Endothelial cell of umbilical vein (primary cell): Measurements from ENCODE around the gene GAP43. TPM values are rescaled to one million over a fixed set of nuclear protein-coding genes. Genes with fewer than 3 reads are reported as not detected.

ENCODE experiments used
- BruUV-seq: library from RNA; stranded (reverse); fragments of 400-500 nt; replicated peaks from 2 replicates; lab custom pipeline; 2021; lab: Mats Ljungman, UMichigan
- CTCF ChIA-PET: fragments of 300-600, 350-600 bp; sonication (Branson Sonifier 250); formaldehyde crosslinking; loops from one replicate; lab custom pipeline; 2021; ENCODE audit warnings: antibody characterized with exemption, inconsistent platforms; lab: Charles Lee
- POLR2A ChIA-PET: fragments of 300-600, 350-600 bp; sonication (Branson Sonifier 250); formaldehyde crosslinking; loops from one replicate; lab custom pipeline; 2021; ENCODE audit warnings: antibody characterized with exemption, inconsistent platforms; lab: Charles Lee
- DNase-seq: peaks from one replicate; pipeline ENCODE4 v3.0.0-alpha.2; 2011; ENCODE audit warnings: low read depth, low spot score
- FAIRE-seq: peaks from 2 replicates; lab custom pipeline; 2011; peaks lifted over from hg19 to GRCh38; lab: Jason Lieb, UNC
- H2AFZ ChIP-seq: 2 replicates; pipeline ENCODE4 v1.6.0; 2012; ENCODE audit warnings: low read depth, low read length, control low read depth, inconsistent platforms
- H3K27ac ChIP-seq: 2 replicates; pipeline ENCODE4 v1.5.1; 2011; ENCODE audit warnings: low read depth, mild to moderate bottlenecking, control low read depth, low read length, moderate library complexity; ENCODE audit not compliant: insufficient read depth
- H3K27me3 ChIP-seq, 2 experiments: 2 replicates each; pipeline versions ENCODE4 v1.6.0 to v1.6.1; 2011; ENCODE audit warnings: low read length in 2 of 2, mixed read lengths in 1 of 2; ENCODE audit not compliant: control insufficient read depth in 2 of 2, insufficient read depth in 2 of 2
- H3K36me3 ChIP-seq, 2 experiments: 2 replicates in 1 of 2; 3 replicates in 1 of 2; pipeline ENCODE4 v1.5.1; 2011; ENCODE audit warnings: low read length in 2 of 2, mild to moderate bottlenecking in 1 of 2, moderate library complexity in 1 of 2; ENCODE audit not compliant: control insufficient read depth in 2 of 2, insufficient read depth in 2 of 2; ENCODE audit errors: extremely low read depth in 1 of 2
- H3K4me1 ChIP-seq: 3 replicates; pipeline ENCODE4 v1.5.1; 2011; ENCODE audit warnings: mild to moderate bottlenecking, low read length; ENCODE audit not compliant: control insufficient read depth, insufficient read depth; ENCODE audit errors: extremely low read depth
- H3K4me2 ChIP-seq: 2 replicates; pipeline ENCODE4 v1.6.1; 2011; ENCODE audit warnings: low read length, control low read depth, mixed read lengths; ENCODE audit not compliant: insufficient read depth
- H3K4me3 ChIP-seq, 3 experiments: fragments of 200-600 bp in 1 of 3; sonication (generic), shearing (Covaris generic) in 1 of 3; replicated peaks in 1 of 3; 2 replicates each; pipeline ENCODE4 v1.5.1; 2011 to 2016; ENCODE audit warnings: control low read depth in 3 of 3, low read length in 3 of 3, mild to moderate bottlenecking in 2 of 3, inconsistent platforms in 1 of 3, low read depth in 1 of 3, moderate library complexity in 1 of 3; ENCODE audit not compliant: insufficient read depth in 1 of 3
- H3K79me2 ChIP-seq: 2 replicates; pipeline ENCODE4 v1.6.0; 2012; ENCODE audit warnings: low read length, inconsistent platforms; ENCODE audit not compliant: control insufficient read depth, insufficient read depth
- H3K9ac ChIP-seq: replicated peaks from 2 replicates; pipeline ENCODE3; 2011; ENCODE audit warnings: low read length, control low read depth; ENCODE audit not compliant: insufficient read depth; ENCODE audit errors: extremely low read depth
- H3K9me1 ChIP-seq: replicated peaks from 3 replicates; pipeline ENCODE4 v1.6.0; 2011; ENCODE audit warnings: mild to moderate bottlenecking, low read length; ENCODE audit not compliant: control insufficient read depth, insufficient read depth; ENCODE audit errors: extremely low read depth
- H3K9me3 ChIP-seq: replicated peaks from 2 replicates; pipeline ENCODE4 v1.5.1; 2012; ENCODE audit warnings: low read length, inconsistent platforms; ENCODE audit not compliant: control insufficient read depth, insufficient read depth
- H4K20me1 ChIP-seq: replicated peaks from 2 replicates; pipeline ENCODE3; 2011; ENCODE audit warnings: mild to moderate bottlenecking, low read length; ENCODE audit not compliant: control insufficient read depth, insufficient read depth; ENCODE audit errors: extremely low read depth
- CTCF ChIP-seq, 2 donors: IDR thresholded peaks; 1 replicate in 1 of 2; 2 replicates in 1 of 2; pipeline ENCODE4 v1.5.1; 2011; ENCODE audit warnings: low read length in 2 of 2, mild to moderate bottlenecking in 2 of 2, moderate library complexity in 2 of 2, control low read depth in 1 of 2, inconsistent platforms in 1 of 2, low read depth in 1 of 2; ENCODE audit not compliant: insufficient read depth in 1 of 2; ENCODE audit errors: extremely low read depth in 1 of 2
- EZH2 ChIP-seq: IDR thresholded peaks from 2 replicates; pipeline ENCODE4 v1.6.1; 2012; ENCODE audit warnings: borderline replicate concordance, low read depth, mild to moderate bottlenecking, moderate library complexity, low read length, inconsistent platforms; ENCODE audit not compliant: severe bottlenecking
- FOS ChIP-seq: IDR thresholded peaks from 2 replicates; pipeline ENCODE4 v1.6.1; 2011; ENCODE audit warnings: mild to moderate bottlenecking, low read length, moderate library complexity, borderline replicate concordance; ENCODE audit not compliant: insufficient read depth
- GATA2 ChIP-seq: IDR thresholded peaks from 2 replicates; pipeline ENCODE4 v1.7.0; 2011; ENCODE audit warnings: low read depth, mild to moderate bottlenecking, moderate library complexity, mixed read lengths, low read length; ENCODE audit not compliant: insufficient read length, insufficient read depth
- JUN ChIP-seq: IDR thresholded peaks from 2 replicates; pipeline ENCODE4 v1.6.1; 2011; ENCODE audit warnings: borderline replicate concordance, low read depth; ENCODE audit not compliant: insufficient read length, insufficient read depth
- MYC ChIP-seq: IDR thresholded peaks from one replicate; pipeline ENCODE4 v1.6.1; 2011; ENCODE audit warnings: mild to moderate bottlenecking, low read depth, low read length
- POLR2A ChIP-seq: IDR thresholded peaks from 2 replicates; pipeline ENCODE4 v1.6.1; 2012; ENCODE audit warnings: low read depth, mild to moderate bottlenecking, control low read depth, low read length
- POLR2AphosphoS5 ChIP-seq: IDR thresholded peaks from 2 replicates; pipeline ENCODE4 v1.6.1; 2012; ENCODE audit warnings: low read depth, mild to moderate bottlenecking, control low read depth, low read length, moderate library complexity; ENCODE audit not compliant: insufficient read depth
- dilution Hi-C: fragments of 300-500 bp; cut with MboI; formaldehyde crosslinking; loops from one replicate; pipeline ENCODE4 v1.15.0; 2019; ENCODE audit warnings: low sequenced_read_pairs; ENCODE audit not compliant: extremely low pct_ligation_motif_present
- intact Hi-C: fragments of 100-400 bp; cut with micrococcal nuclease; formaldehyde crosslinking; loops from one replicate; pipeline ENCODE4 v1.10.0; 2022
- polyA plus RNA-seq, 4 experiments: library from polyadenylated mRNA; depleted of rRNA in 3 of 4; stranded (reverse) in 3 of 4; unstranded in 1 of 4; fragments of >200 nt; gene quantifications; 2 replicates each; pipeline versions ENCODE4 v1.2.1 to v1.2.3, GENCODE V29; 2011 to 2012; ENCODE audit warnings: missing spikeins in 1 of 4
- total RNA-seq: library from RNA; stranded (reverse); gene quantifications from 2 replicates; pipeline ENCODE4 v1.2.3, GENCODE V29; 2021
- TF ChIP-seq, protein P1 (sequence below): IDR thresholded peaks from 2 replicates; pipeline ENCODE4 v1.6.1; 2011; ENCODE audit not compliant: insufficient read depth, insufficient read length

Gene GAP43
- total and polyA plus RNA-seq, 2 donors (not counting 3 experiments of a cell fraction or from before 2014, with no cell fraction given): 0.06 TPM; not detected in 1

- Histone ChIP-seq H3K9ac (no peak overlapping the region), H3K79me2 (no peaks in the 10 kb centered on the region), H3K9me1 (no peaks in the 10 kb centered on the region), H3K27me3 (peaks cover 20 to 30% of the 10 kb centered on the region in 2 experiments), H2AFZ (no peak overlapping the region), H3K4me1 (no peaks in the 10 kb centered on the region), H3K36me3 (no peaks in the 10 kb centered on the region), H4K20me1 (no peaks in the 10 kb centered on the region), H3K4me2 (no peak overlapping the region), H3K4me3 (no peak overlapping the region), H3K9me3 (no peaks in the 10 kb centered on the region), H3K27ac (no peak overlapping the region)
- TF ChIP-seq POLR2AphosphoS5 (no peak), MYC (no peak), EZH2 (no peak), CTCF (IDR thresholded peaks at IDR 0.05; ENCODE audit: extremely low read depth in 1 of 2, insufficient read depth in 1 of 2, low read depth in 1 of 2, low read length in 2 of 2) (no peak), POLR2A (no peak), GATA2 (no peak), JUN (no peak), FOS (no peak)
- TF ChIP-seq, protein P1, sequence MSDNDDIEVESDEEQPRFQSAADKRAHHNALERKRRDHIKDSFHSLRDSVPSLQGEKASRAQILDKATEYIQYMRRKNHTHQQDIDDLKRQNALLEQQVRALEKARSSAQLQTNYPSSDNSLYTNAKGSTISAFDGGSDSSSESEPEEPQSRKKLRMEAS: no peak
- ChIA-PET POLR2A (no interaction called here), CTCF (interaction anchor here (0.6 to 0.7 kb wide), 2 partner anchors 34 to 298 kb away, joined by 3 to 4 read pairs; no protein-coding TSS in a partner anchor)
- no TSS peak for BruUV-seq
- intact Hi-C loops (no loop called here), dilution Hi-C loops (no loop called here)
- FAIRE-seq (no peak), DNase-seq (no peak)
Measured at GRCh38 chr3:115627180-115628074, 4.1 kb downstream of the GAP43 start.
